Neural cell (in vitro differentiated cells): Measurements from ENCODE around the gene HOXA7.

ENCODE experiments used
- POLR2AphosphoS5 ChIP-seq: IDR thresholded peaks from 2 replicates; pipeline ENCODE4 v1.6.1; 2012
- TF ChIP-seq, protein P1 (sequence below): fragments of 450-650 bp; IDR thresholded peaks from 2 replicates; pipeline ENCODE4 v1.5.1; 2014; ENCODE audit warnings: antibody characterized with exemption, mild to moderate bottlenecking, moderate library complexity; ENCODE audit not compliant: poor library complexity, severe bottlenecking

DNA sequence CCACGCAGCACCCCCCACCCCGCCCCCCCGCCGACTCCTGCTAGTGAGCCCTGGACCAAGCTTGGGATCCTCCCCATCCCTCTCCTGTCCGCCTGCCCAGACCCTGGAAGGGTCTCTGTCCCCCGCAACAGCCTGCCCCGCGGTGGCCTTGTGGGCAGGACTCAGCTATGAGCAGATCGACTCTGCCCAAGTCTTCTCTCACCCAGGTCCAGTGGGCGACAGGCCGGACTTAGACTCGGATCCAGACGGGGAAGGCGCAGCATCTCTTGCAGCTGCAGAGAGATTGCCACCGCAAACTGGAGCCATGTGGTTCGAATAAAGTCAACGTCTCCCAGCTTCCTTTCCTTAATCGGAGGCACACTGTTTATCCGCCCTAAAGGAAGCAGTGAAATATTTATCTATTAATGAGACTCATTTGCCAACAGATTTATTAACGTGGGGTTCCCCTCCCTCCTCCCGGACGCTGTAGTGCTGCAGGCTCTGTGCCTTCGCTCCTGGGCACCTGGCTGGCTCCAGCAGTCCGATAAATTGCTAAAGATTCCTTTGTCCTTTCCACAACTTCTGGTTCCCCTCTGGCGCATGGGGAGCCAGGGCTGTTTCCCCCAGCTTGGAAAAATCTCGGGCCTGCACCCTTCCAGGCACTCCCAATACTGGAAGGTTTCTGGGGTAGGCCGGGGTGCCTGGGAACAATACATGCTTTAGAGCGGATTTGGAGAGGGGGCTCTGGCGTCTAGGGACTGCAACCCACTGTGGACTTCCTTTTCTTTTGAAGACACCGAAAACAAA is 634 bp upstream of the HOXA7 start:
- TF ChIP-seq, protein P1, sequence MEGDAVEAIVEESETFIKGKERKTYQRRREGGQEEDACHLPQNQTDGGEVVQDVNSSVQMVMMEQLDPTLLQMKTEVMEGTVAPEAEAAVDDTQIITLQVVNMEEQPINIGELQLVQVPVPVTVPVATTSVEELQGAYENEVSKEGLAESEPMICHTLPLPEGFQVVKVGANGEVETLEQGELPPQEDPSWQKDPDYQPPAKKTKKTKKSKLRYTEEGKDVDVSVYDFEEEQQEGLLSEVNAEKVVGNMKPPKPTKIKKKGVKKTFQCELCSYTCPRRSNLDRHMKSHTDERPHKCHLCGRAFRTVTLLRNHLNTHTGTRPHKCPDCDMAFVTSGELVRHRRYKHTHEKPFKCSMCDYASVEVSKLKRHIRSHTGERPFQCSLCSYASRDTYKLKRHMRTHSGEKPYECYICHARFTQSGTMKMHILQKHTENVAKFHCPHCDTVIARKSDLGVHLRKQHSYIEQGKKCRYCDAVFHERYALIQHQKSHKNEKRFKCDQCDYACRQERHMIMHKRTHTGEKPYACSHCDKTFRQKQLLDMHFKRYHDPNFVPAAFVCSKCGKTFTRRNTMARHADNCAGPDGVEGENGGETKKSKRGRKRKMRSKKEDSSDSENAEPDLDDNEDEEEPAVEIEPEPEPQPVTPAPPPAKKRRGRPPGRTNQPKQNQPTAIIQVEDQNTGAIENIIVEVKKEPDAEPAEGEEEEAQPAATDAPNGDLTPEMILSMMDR = no peak
- TF ChIP-seq POLR2AphosphoS5 = no peak
